Panc1 (cell line): Measurements from ENCODE around the gene TERT. TPM values are rescaled to one million over a fixed set of nuclear protein-coding genes. Genes with fewer than 3 reads are reported as not detected.

Source experiments
- ATAC-seq: fragments of 200-7000 bp; cut with Tn5 transposase; 2 replicates; pipeline ENCODE4 v1.9.1; 2020; ENCODE audit warnings: mild to moderate bottlenecking, moderate library complexity
- BruUV-seq: library from RNA; stranded (reverse); fragments of 400-500 nt; replicated peaks from 2 replicates; lab custom pipeline; 2021; lab: Mats Ljungman, UMichigan
- CTCF ChIA-PET: fragments of 300-600 bp; sonication (Branson Sonifier 250); formaldehyde crosslinking; loops from one replicate; lab custom pipeline; 2022; ENCODE audit warnings: antibody characterized with exemption; lab: Charles Lee
- POLR2A ChIA-PET: fragments of 300-600 bp; sonication (Branson Sonifier 250); formaldehyde crosslinking; loops from one replicate; lab custom pipeline; 2022; ENCODE audit warnings: antibody characterized with exemption; lab: Charles Lee
- DNase-seq: peaks from one replicate; pipeline ENCODE4 v3.0.0-alpha.2; 2010; ENCODE audit warnings: low read depth, low spot score
- H3K27ac ChIP-seq: 2 replicates; pipeline ENCODE4 v1.5.1; 2011; ENCODE audit warnings: mild to moderate bottlenecking, low read length, inconsistent platforms
- H3K27me3 ChIP-seq: fragments of 200-500 bp; sonication (Bioruptor generic); 2 replicates; pipeline ENCODE4 v1.6.0; 2014; ENCODE audit warnings: low read length, inconsistent platforms; ENCODE audit not compliant: control insufficient read depth, insufficient read depth
- H3K36me3 ChIP-seq: fragments of 200-500 bp; sonication (Bioruptor generic); 2 replicates; pipeline ENCODE4 v1.5.1; 2014; ENCODE audit warnings: inconsistent platforms, mild to moderate bottlenecking, low read length, moderate library complexity; ENCODE audit not compliant: control insufficient read depth, insufficient read depth
- H3K4me1 ChIP-seq: 2 replicates; pipeline ENCODE4 v1.5.1; 2011; ENCODE audit warnings: inconsistent platforms, mild to moderate bottlenecking, low read length, moderate library complexity; ENCODE audit not compliant: control insufficient read depth, insufficient read depth
- H3K4me3 ChIP-seq, 2 experiments: 2 replicates each; pipeline ENCODE4 v1.5.1; 2011 to 2012; ENCODE audit warnings: low read depth in 2 of 2, low read length in 2 of 2, mild to moderate bottlenecking in 2 of 2, inconsistent platforms in 1 of 2, moderate library complexity in 1 of 2
- H3K9me3 ChIP-seq: fragments of 200-500 bp; sonication (Bioruptor generic); 2 replicates; pipeline ENCODE4 v1.5.1; 2014; ENCODE audit warnings: low read depth, mild to moderate bottlenecking, inconsistent platforms, low read length, moderate library complexity; ENCODE audit not compliant: control insufficient read depth, insufficient read depth
- POLR2AphosphoS5 ChIP-seq: IDR thresholded peaks from 2 replicates; pipeline ENCODE4 v1.6.1; 2012; ENCODE audit warnings: mild to moderate bottlenecking, low read depth, low read length, moderate library complexity
- REST ChIP-seq, 2 experiments: IDR thresholded peaks; 2 replicates each; pipeline ENCODE4 v1.6.1; 2011 to 2012; ENCODE audit warnings: low read depth in 2 of 2, control low read depth in 1 of 2, low read length in 1 of 2, mild to moderate bottlenecking in 1 of 2, moderate library complexity in 1 of 2; ENCODE audit not compliant: insufficient read depth in 1 of 2
- SIN3A ChIP-seq: IDR thresholded peaks from 2 replicates; pipeline ENCODE4 v1.6.1; 2012; ENCODE audit warnings: low read depth, mild to moderate bottlenecking, low read length, moderate library complexity, borderline replicate concordance; ENCODE audit not compliant: insufficient read depth
- TCF7L2 ChIP-seq: IDR thresholded peaks from 2 replicates; pipeline ENCODE4 v1.6.1; 2011; ENCODE audit warnings: mild to moderate bottlenecking, low read depth, low read length, inconsistent platforms
- in situ Hi-C: cut with HindIII; loops from 2 replicates; pipeline ENCODE4 v1.10.0; 2016; ENCODE audit warnings: low sequenced_read_pairs, low pct_unique_long_range_greater_than_20kb
- intact Hi-C: fragments of 100-400 bp; cut with micrococcal nuclease; formaldehyde crosslinking; loops from one replicate; pipeline ENCODE4 v1.10.0; 2022; ENCODE audit not compliant: unreplicated experiment
- total RNA-seq: library from RNA; stranded (reverse); gene quantifications from one replicate; pipeline ENCODE4 v1.2.1, GENCODE V29; 2021; ENCODE audit not compliant: unreplicated experiment
- TF ChIP-seq, protein P1 (sequence below): fragments of 450-650 bp; IDR thresholded peaks from 2 replicates; pipeline ENCODE4 v1.5.1; 2017; ENCODE audit warnings: mild to moderate bottlenecking

Gene TERT
- total RNA-seq, 1 experiment from 2014 or later, result 8.9 TPM

- DNase-seq (no peak), ATAC-seq (no peak)
- H3K27ac ChIP-seq, result no peak overlapping the region
- BruUV-seq, result no TSS peak
- H3K4me1 ChIP-seq, result no peaks in the 10 kb centered on the region
- POLR2A ChIA-PET, result no interaction called here
- H3K4me3 ChIP-seq, result no peak overlapping the region
- H3K9me3 ChIP-seq, result no peaks in the 10 kb centered on the region
- TF ChIP-seq SIN3A, result no peak
- TF ChIP-seq REST (IDR thresholded peaks at IDR 0.05; ENCODE audit: insufficient read depth in 1 of 2, low read depth in 2 of 2, low read length in 1 of 2), result no peak
- no peak for TF ChIP-seq POLR2AphosphoS5
- TF ChIP-seq, protein P1, sequence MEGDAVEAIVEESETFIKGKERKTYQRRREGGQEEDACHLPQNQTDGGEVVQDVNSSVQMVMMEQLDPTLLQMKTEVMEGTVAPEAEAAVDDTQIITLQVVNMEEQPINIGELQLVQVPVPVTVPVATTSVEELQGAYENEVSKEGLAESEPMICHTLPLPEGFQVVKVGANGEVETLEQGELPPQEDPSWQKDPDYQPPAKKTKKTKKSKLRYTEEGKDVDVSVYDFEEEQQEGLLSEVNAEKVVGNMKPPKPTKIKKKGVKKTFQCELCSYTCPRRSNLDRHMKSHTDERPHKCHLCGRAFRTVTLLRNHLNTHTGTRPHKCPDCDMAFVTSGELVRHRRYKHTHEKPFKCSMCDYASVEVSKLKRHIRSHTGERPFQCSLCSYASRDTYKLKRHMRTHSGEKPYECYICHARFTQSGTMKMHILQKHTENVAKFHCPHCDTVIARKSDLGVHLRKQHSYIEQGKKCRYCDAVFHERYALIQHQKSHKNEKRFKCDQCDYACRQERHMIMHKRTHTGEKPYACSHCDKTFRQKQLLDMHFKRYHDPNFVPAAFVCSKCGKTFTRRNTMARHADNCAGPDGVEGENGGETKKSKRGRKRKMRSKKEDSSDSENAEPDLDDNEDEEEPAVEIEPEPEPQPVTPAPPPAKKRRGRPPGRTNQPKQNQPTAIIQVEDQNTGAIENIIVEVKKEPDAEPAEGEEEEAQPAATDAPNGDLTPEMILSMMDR, result no peak
- TF ChIP-seq TCF7L2, result no peak
- in situ Hi-C loops, result no loop called here
- H3K36me3 ChIP-seq, result no peaks in the 10 kb centered on the region
- H3K27me3 ChIP-seq, result no peaks in the 10 kb centered on the region
- intact Hi-C loops, result no loop called here
- CTCF ChIA-PET, result no interaction called here
Observed at GRCh38 chr5:1218351-1219080, 76.4 kb downstream of the TERT start.

DNA sequence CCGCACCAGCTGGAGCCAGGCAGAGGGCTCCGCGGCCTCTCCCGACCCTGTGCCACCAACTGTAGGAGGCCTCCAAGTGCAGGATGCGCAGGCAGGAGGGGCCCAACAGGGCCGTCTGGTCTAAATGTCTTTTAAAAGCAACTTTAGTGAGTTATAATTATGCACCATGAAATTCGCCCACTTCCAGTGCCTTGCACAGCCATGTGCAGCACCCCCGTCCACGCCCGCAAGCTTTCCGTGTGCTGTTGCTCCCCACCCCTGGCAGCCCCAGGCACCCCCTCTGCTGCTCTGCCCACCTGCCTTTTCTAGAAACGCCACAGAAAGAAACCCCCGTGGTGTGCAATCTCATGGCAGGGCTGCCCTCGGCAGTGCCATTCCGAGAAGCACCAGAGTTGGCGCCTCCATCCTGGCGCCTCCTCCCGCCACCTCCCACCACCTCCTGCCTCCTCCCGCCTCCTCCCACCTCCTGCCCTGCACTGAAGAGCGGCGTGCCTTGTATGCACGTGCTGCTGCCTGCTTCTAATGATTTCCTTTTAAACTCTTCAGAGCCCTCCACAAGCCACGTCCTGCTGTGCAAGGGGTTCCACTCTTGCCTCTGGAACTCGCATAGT lies 77.2 kb downstream of the TERT start:
- CTCF ChIA-PET, result interaction anchor here (0.9 kb wide), 1 partner anchor 9 kb away, joined by 6 read pairs; no protein-coding TSS in a partner anchor
- no peaks in the 10 kb centered on the region for H3K9me3 ChIP-seq
- ATAC-seq, result no peak; the same call in 1 of the 2 replicates

More for the DNA sequence above, 77.2 kb downstream of the TERT start:
- POLR2A ChIA-PET, result no interaction called here
- no TSS peak for BruUV-seq
- intact Hi-C loops, result no loop called here
- TF ChIP-seq, protein P1, result no peak
- no peak for TF ChIP-seq SIN3A
- TF ChIP-seq POLR2AphosphoS5, result no peak
- TF ChIP-seq REST (IDR thresholded peaks at IDR 0.05; ENCODE audit: insufficient read depth in 1 of 2, low read depth in 2 of 2, low read length in 1 of 2), result no peak
- no peak for TF ChIP-seq TCF7L2
- Histone ChIP-seq H3K4me3 (no peak overlapping the region), H3K4me1 (no peaks in the 10 kb centered on the region), H3K27ac (no peak overlapping the region), H3K36me3 (no peaks in the 10 kb centered on the region), H3K27me3 (no peaks in the 10 kb centered on the region)
- DNase-seq, result no peak
- in situ Hi-C loops, result no loop called here
